ENCODE data around the gene ATP4A.

DNA sequence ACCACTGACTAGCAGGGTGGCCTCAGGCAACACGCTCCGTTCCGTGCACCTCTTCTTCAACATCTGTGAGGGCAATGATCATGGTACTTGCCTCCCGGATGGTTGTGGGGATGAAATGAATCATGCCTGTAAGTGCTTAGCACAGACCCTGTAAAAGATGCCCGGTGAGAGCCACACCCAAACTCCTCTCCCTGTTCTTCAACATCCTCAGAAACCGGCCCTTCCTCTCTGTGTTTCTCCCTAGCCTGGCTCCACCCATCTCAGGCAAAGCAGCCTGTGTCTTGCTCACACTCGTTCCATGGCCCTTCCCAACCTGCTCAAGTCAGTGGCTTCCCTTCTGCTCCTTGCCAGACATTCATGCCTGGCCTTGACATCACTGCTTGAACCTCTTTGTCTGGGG is 44.2 kb downstream of the ATP4A start:
- TF ChIP-seq, protein P1, sequence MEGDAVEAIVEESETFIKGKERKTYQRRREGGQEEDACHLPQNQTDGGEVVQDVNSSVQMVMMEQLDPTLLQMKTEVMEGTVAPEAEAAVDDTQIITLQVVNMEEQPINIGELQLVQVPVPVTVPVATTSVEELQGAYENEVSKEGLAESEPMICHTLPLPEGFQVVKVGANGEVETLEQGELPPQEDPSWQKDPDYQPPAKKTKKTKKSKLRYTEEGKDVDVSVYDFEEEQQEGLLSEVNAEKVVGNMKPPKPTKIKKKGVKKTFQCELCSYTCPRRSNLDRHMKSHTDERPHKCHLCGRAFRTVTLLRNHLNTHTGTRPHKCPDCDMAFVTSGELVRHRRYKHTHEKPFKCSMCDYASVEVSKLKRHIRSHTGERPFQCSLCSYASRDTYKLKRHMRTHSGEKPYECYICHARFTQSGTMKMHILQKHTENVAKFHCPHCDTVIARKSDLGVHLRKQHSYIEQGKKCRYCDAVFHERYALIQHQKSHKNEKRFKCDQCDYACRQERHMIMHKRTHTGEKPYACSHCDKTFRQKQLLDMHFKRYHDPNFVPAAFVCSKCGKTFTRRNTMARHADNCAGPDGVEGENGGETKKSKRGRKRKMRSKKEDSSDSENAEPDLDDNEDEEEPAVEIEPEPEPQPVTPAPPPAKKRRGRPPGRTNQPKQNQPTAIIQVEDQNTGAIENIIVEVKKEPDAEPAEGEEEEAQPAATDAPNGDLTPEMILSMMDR (conservative IDR thresholded peaks at IDR 0.05; ENCODE audit: low read length): no peak
- no peak for TF ChIP-seq EZH2phosphoT487 (IDR thresholded peaks at IDR 0.05; ENCODE audit: borderline replicate concordance)

Data from Loucy (cell line).